Regular cardiac myocyte (primary cell): ENCODE measurements around the gene DECR2. TPM values are rescaled to one million over a fixed set of nuclear protein-coding genes. Genes with fewer than 3 reads are reported as not detected.

ENCODE experiments used
- total RNA-seq: library from RNA; depleted of rRNA; stranded (reverse); fragments of >200 nt; gene quantifications from 2 replicates; pipeline ENCODE4 v1.2.3, GENCODE V29; 2014

Gene DECR2, protein sequence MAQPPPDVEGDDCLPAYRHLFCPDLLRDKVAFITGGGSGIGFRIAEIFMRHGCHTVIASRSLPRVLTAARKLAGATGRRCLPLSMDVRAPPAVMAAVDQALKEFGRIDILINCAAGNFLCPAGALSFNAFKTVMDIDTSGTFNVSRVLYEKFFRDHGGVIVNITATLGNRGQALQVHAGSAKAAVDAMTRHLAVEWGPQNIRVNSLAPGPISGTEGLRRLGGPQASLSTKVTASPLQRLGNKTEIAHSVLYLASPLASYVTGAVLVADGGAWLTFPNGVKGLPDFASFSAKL
- total RNA-seq, result 9.0 and 19.4 TPM in 2 replicates

DNA sequence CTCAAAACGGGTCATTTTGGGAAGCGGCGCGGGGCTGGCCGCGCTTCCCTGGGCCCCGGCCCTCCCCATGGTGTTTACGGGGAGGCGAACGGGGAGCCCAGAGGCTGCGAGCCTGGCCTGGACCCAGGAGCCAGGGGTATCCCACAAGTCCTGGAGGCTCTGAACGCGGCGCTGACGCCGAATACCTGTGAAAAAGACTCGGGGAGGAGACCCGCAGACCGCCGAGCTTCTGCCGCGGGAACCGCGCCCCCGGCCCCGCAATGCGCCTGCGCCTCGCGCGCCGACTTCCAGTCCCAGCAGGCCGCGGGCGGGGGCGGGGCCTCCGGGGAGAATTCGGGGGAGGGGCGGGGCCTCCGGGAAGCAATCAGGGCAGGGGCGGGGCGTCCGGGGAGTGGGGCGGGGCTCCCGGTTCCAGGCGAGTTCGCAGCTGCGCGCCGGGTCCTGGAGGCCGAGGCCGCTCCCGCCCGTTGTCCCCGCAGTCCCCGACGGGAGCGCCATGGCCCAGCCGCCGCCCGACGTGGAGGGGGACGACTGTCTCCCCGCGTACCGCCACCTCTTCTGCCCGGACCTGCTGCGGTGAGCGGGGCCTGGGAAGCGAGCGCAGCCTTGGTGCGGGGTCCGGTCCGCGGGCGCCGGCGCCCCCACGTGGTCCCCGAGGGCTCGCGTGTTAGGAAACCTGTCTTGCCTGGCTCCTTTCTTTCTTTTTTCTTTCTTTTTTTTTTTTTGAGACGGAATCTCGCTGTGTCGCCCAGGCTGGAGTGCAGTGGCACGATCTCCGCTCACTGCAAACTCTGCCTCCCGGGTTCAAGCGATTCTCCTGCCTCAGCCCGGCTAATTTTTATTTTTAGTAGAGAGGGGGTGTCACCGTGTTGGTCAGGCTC is at the start of gene DECR2:
Gene DECR2, plus strand, starts transcription at position 418 of the 881 bp plus-strand sequence. Its CDS starts 79 bp downstream, at position 497.

DNA sequence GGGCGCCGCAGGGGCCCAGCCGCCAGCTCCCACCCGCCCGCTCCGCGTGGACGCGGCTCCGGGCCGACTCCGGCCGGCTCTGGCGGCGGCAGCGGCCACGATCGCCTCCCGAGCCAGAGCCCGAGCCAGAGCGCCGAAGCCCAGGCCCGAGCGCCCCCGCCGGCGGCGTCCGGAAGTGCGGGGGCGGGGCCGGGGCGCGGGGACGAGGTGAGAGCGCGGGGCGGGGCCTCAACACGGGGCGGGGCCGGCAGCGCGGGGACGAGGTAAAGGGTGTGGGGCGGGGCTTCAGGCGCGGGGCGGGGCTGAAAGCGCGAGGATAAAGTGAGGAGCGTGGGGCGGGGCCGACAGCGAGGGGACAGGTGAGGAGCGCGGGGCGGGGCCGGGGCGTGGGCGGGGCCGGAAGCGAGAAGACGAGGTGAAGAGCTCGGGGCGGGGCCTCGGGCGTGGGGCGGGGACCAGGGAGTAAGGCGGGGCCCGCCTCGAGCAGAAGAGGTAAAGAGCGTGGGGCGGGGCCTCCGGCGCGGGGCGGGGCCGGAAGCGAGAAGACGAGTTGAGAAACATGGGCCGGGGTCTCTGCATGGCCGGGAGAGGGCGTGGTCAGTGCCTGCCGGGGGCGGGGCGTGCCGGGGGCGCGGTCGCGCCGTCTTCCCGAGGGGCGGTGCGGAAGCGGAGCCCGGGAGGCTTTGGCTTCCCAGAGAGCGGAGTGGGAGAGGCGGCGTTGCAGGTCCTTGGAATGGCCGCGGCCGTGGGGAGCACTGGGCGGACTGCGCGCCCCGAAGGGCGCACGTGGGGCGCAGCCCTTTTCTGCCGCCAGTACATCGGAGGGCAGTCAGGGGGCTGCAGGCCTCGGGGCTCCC is 48.9 kb upstream of the DECR2 start, which contains the start of gene AXIN1:
Gene AXIN1, minus strand, starts transcription at position 177 of the 857 bp plus-strand sequence. CDS start 5,698 bp downstream, outside the sequence.

DNA sequence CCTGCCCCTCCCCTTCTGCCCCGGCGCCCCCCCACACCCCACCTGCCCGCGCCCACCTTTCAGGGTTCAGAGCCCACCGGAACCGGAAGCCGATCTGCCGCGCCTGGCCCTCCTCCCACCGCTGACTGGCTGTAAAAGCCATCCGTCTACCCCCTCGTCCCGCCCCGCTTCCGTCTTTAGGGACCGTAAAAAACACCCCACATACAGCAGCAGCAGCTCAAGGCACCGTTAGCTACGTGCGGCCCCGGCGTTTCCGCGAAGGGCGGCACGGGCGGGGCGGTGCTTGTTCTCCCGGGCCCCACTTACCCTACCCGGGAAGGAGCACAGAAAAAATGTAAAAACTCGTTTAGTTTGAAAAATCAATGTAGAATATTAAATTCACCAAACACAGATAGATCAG is 31.2 kb upstream of the DECR2 start, which contains the start of gene MRPL28:
Gene MRPL28, minus strand, starts transcription at position 96 of the 400 bp plus-strand sequence. CDS start 320 bp downstream, outside the sequence.

DNA sequence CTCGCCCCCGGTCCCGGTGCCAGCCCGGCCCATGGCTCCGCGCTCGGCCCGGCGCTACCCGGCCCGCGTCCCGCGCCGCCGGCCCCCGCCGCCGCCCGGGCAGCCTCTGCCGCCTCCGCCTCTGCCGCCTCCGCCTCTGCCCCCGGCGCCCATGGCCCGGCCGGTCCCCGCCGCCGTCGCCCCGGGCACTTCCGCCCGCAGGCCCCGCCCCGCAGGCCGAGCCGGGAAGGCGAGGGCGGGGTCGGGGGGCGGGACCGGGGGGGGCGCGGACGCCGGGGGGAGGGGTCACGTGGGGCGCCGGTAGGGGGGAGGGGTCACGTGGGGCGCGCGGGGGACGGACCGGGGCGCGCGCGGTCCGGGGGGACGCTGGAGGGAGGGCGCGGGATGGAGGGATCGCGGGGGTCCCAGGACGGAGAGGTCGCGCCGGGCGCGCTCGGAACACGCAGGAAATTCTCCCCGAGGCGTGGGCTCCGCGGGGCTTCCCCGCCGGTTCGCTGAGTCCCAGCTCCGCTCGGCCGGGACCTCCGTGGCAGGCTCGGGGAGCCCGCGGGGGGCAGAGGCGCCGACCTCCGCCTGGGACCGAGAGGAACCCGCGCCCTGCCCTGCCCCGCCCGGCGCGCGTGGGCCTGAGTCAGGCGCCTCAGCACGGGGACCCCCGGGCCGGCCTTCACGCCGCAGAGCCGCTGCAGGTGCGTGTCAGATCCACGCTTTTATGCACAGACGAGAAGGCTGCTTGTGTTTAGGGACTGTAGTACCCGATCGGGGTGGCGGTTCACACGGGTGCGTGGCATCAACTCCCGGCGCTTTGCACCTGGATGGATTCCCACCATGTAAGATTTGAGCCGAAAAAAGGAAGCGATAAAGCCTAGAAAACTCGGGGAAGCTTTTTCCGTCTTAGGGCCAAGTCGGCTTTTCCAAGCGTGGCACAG is 19.6 kb upstream of the DECR2 start, which contains the start of gene PGAP6:
Gene PGAP6, minus strand, starts transcription at position 190 of the 929 bp plus-strand sequence. Its CDS starts 157 bp downstream, at position 33.

DNA sequence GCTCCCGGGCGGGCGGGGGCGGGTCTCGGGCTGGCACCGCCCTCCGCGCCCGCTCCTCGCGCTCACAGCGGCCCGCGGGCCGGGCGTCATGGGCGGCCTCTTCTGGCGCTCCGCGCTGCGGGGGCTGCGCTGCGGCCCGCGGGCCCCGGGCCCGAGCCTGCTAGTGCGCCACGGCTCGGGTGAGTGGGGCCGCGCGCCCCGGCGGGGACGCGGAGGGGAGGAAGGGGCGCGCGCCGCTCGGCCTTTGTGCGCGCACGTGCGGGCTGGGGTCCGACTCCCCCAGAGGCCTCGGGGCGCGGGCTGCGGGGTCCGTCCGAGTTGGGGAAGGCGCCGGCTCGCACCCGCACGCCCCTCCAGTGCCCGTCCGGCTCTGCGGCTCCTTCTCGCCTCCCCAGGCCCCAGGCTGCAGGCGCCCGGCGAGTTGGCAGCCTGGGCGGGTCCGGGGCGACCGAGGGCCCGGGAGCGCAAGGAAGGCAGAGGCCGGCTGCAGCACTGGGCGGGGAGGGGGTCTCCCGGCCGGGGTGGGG is 4.5 kb upstream of the DECR2 start, which contains the start of gene NME4:
Gene NME4, plus strand, starts transcription at position 65 of the 527 bp plus-strand sequence. Its CDS starts 24 bp downstream, at position 89.

DNA sequence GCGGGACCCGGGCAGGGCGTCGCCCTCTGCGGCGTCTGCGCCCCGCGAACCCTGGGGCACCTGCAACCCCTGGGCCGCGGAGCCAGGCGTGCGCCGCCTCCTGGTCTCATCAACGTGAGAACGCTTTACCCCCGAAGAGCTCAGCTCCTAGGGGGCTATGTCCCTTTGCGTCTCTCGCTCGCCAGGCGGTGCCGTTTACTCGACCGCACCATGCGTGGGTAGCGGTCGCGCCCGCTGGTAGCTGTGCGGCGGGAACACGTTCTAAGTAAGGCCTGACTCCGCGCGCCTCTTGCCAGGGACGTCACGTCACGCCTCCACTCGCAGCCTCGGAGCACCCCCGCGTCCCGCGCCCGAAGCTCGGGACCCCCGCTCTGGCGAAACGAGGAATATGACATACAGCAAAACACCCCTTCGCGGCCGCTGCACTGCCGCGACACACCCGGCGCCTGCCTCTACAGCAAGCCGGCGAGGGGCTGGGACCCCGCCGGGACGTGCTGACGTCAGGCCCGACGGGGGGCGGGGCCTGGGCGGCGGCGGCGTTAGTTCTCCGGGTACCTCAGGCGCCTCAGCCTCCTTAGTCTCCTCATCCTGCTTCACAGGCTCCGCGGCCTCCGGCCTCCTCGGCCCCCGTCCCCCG is 23.5 kb downstream of the DECR2 start, which contains the start of gene RAB11FIP3:
Gene RAB11FIP3, plus strand, starts transcription at position 568 of the 637 bp plus-strand sequence. CDS start 358 bp downstream, outside the sequence.

Other genes starting within 250 kb of the DECR2 start
- gene HBZ, start 249.2 kb upstream of the DECR2 start, total RNA-seq, result not detected in 2 replicates
- gene HBM, start 235.9 kb upstream of the DECR2 start, total RNA-seq, result not detected in 2 replicates
- not detected in 2 replicates for gene HBA2, start 229.0 kb upstream of the DECR2 start, total RNA-seq
- gene HBA1, start 225.2 kb upstream of the DECR2 start, total RNA-seq, result not detected in 2 replicates
- gene HBQ1, start 221.4 kb upstream of the DECR2 start, total RNA-seq, result 0.19 TPM in 1 of 2 replicates, not detected in the other
- 36.9 and 37.4 TPM in 2 replicates for gene LUC7L, start 172.4 kb upstream of the DECR2 start, total RNA-seq
- 61.0 and 91.3 TPM in 2 replicates for gene FAM234A, start 167.1 kb upstream of the DECR2 start, total RNA-seq
- gene RGS11, start 125.9 kb upstream of the DECR2 start, total RNA-seq, result 0.38 and 2.3 TPM in 2 replicates
- gene ARHGDIG, start 121.3 kb upstream of the DECR2 start, total RNA-seq, result 0.85 TPM in 1 of 2 replicates, not detected in the other
- gene PDIA2, start 118.7 kb upstream of the DECR2 start, total RNA-seq, result 1.4 TPM in 1 of 2 replicates, not detected in the other
- 21.7 and 23.4 TPM in 2 replicates for gene AXIN1, start 49.2 kb upstream of the DECR2 start, total RNA-seq
- 44.3 and 110 TPM in 2 replicates for gene MRPL28, start 31.3 kb upstream of the DECR2 start, total RNA-seq
- 62.9 and 66.8 TPM in 2 replicates for gene PGAP6, start 19.9 kb upstream of the DECR2 start, total RNA-seq
- gene NME4, start 4.7 kb upstream of the DECR2 start, total RNA-seq, result 56.1 and 80.3 TPM in 2 replicates
- gene RAB11FIP3, start 23.8 kb downstream of the DECR2 start, total RNA-seq, result 11.3 and 12.8 TPM in 2 replicates
- gene CAPN15, start 125.8 kb downstream of the DECR2 start, total RNA-seq, result 24.0 and 37.2 TPM in 2 replicates
- gene PRR35, start 158.5 kb downstream of the DECR2 start, total RNA-seq, result not detected in 2 replicates
- gene NHLRC4, start 165.1 kb downstream of the DECR2 start, total RNA-seq, result 1.5 and 3.4 TPM in 2 replicates
- 17.8 and 19.0 TPM in 2 replicates for gene PIGQ, start 168.1 kb downstream of the DECR2 start, total RNA-seq
- 9.3 and 13.4 TPM in 2 replicates for gene RAB40C, start 188.2 kb downstream of the DECR2 start, total RNA-seq
- gene WFIKKN1, start 229.1 kb downstream of the DECR2 start, total RNA-seq, result under 0.01 and 0.19 TPM in 2 replicates
- 77.8 and 81.9 TPM in 2 replicates for gene METTL26, start 234.4 kb downstream of the DECR2 start, total RNA-seq
- 21.7 and 22.8 TPM in 2 replicates for gene MCRIP2, start 239.9 kb downstream of the DECR2 start, total RNA-seq
- 11.0 and 11.3 TPM in 2 replicates for gene WDR90, start 247.5 kb downstream of the DECR2 start, total RNA-seq